HepG2 (cell line): ENCODE data around the gene MRPL9. TPM values are rescaled to one million over a fixed set of nuclear protein-coding genes. Genes with fewer than 3 reads are reported as not detected.

ENCODE experiments used
- ATAC-seq: fragments of 200-7000 bp; cut with Tn5 transposase; 3 replicates; pipeline ENCODE4 v1.9.1; 2020; ENCODE audit warnings: mild to moderate bottlenecking, moderate library complexity
- BruUV-seq: library from RNA; stranded (reverse); fragments of 400-500 nt; replicated peaks from 2 replicates; lab custom pipeline; 2021; lab: Mats Ljungman, UMichigan
- CTCF ChIA-PET: fragments of 300-600 bp; formaldehyde crosslinking; extraction: SDS; loops from one replicate; lab custom pipeline; 2021; ENCODE audit warnings: low total read pairs, inconsistent platforms, low intra/inter-chr PET ratio; lab: Yijun Ruan, JAX
- POLR2A ChIA-PET: fragments of 350-600 bp; sonication (Branson Sonifier 250); formaldehyde crosslinking; loops from one replicate; lab custom pipeline; 2020; ENCODE audit warnings: antibody characterized with exemption, inconsistent platforms; lab: Yijun Ruan, JAX
- DNase-seq: peaks from one replicate; pipeline ENCODE4 v3.0.0-alpha.2; 2015; ENCODE audit warnings: low spot score
- FAIRE-seq: peaks from 3 replicates; lab custom pipeline; 2011; peaks lifted over from hg19 to GRCh38; lab: Jason Lieb, UNC
- H2AFZ ChIP-seq: one replicate; pipeline ENCODE4 v1.6.1; 2011; ENCODE audit warnings: low read length, inconsistent platforms
- H3K27ac ChIP-seq: fragments of 300-600 bp; 3 replicates; pipeline ENCODE4 v1.8.0; 2011; ENCODE audit warnings: mixed run types, mild to moderate bottlenecking, mixed read lengths, low read length, inconsistent platforms; ENCODE audit not compliant: insufficient read depth; ENCODE audit errors: extremely low read length
- H3K27me3 ChIP-seq, 2 experiments: fragments of 200-600 bp in 1 of 2; 2 replicates in 1 of 2; 3 replicates in 1 of 2; pipeline versions ENCODE4 v1.6.0 to v1.8.0; 2011; ENCODE audit warnings: low read length in 2 of 2, mild to moderate bottlenecking in 2 of 2, moderate library complexity in 2 of 2, inconsistent platforms in 1 of 2; ENCODE audit not compliant: insufficient read depth in 2 of 2, control insufficient read depth in 1 of 2
- H3K36me3 ChIP-seq, 2 experiments: fragments of 200-600 bp in 1 of 2; replicated peaks in 1 of 2; 2 replicates in 1 of 2; 3 replicates in 1 of 2; pipeline versions ENCODE4 v1.5.1 to v1.8.0; 2011; ENCODE audit warnings: low read length in 2 of 2, inconsistent platforms in 1 of 2; ENCODE audit not compliant: insufficient read depth in 2 of 2, control insufficient read depth in 1 of 2
- H3K4me1 ChIP-seq: 2 replicates; pipeline ENCODE4 v1.5.1; 2012; ENCODE audit warnings: low read length, inconsistent platforms; ENCODE audit not compliant: insufficient read depth
- H3K4me2 ChIP-seq: 2 replicates; pipeline ENCODE4 v1.6.0; 2011; ENCODE audit warnings: low read depth, low read length, inconsistent platforms
- H3K4me3 ChIP-seq, 3 experiments: fragments of 200-600 bp in 1 of 3; sonication (generic), shearing (Covaris generic) in 1 of 3; replicated peaks in 1 of 3; 2 replicates each; pipeline ENCODE4 v1.5.1; 2011 to 2016; ENCODE audit warnings: low read length in 3 of 3, inconsistent platforms in 2 of 3, low read depth in 2 of 3, mild to moderate bottlenecking in 2 of 3, control low read depth in 1 of 3, mixed read lengths in 1 of 3; ENCODE audit not compliant: insufficient read depth in 1 of 3
- H3K79me2 ChIP-seq: one replicate; pipeline ENCODE4 v1.6.1; 2011; ENCODE audit warnings: low read length, inconsistent platforms; ENCODE audit not compliant: insufficient read depth
- H3K9ac ChIP-seq: 2 replicates; pipeline ENCODE4 v1.6.0; 2011; ENCODE audit warnings: mild to moderate bottlenecking, low read depth, low read length, inconsistent platforms; ENCODE audit not compliant: insufficient read depth
- H3K9me3 ChIP-seq: 2 replicates; pipeline ENCODE4 v1.5.1; 2012; ENCODE audit warnings: mild to moderate bottlenecking, low read length
- H4K20me1 ChIP-seq: 2 replicates; pipeline ENCODE4 v1.6.0; 2011; ENCODE audit warnings: inconsistent platforms, mild to moderate bottlenecking, low read length, moderate library complexity; ENCODE audit not compliant: insufficient read depth
- ARID2 ChIP-seq: sonication (generic); formaldehyde crosslinking; IDR thresholded peaks from 2 replicates; pipeline ENCODE4 v1.8.1; 2022; ENCODE audit warnings: mild to moderate bottlenecking, missing genetic modification reagents, borderline replicate concordance
- CHD4 ChIP-seq: fragments of 200-600 bp; sonication (generic); IDR thresholded peaks from 2 replicates; pipeline ENCODE4 v1.7.0; 2017; ENCODE audit warnings: mild to moderate bottlenecking, low read length, borderline replicate concordance
- GZF1 ChIP-seq: sonication (generic); formaldehyde crosslinking; IDR thresholded peaks from 2 replicates; pipeline ENCODE4 v1.5.1; 2020; ENCODE audit warnings: mild to moderate bottlenecking, missing genetic modification reagents
- KDM5A ChIP-seq: fragments of 200-600 bp; sonication (generic); IDR thresholded peaks from 2 replicates; pipeline ENCODE4 v1.7.0; 2018; ENCODE audit warnings: antibody characterized with exemption, mild to moderate bottlenecking, low read length, borderline replicate concordance
- MATR3 ChIP-seq: sonication (generic); formaldehyde crosslinking; IDR thresholded peaks from 2 replicates; pipeline ENCODE4 v1.4.0; 2020; ENCODE audit warnings: missing genetic modification reagents
- MBD4 ChIP-seq: IDR thresholded peaks from 2 replicates; pipeline ENCODE4 v1.6.1; 2012; ENCODE audit warnings: low read length, inconsistent platforms, borderline replicate concordance
- MIER3 ChIP-seq: IDR thresholded peaks from 2 replicates; pipeline ENCODE4 v1.6.1; 2016; ENCODE audit warnings: missing compliant biosample characterization, borderline replicate concordance
- MZF1 ChIP-seq: sonication (generic); formaldehyde crosslinking; IDR thresholded peaks from 2 replicates; pipeline ENCODE4 v1.8.1; 2023; ENCODE audit warnings: mild to moderate bottlenecking, missing genetic modification reagents, borderline replicate concordance
- TERF1 ChIP-seq: sonication (generic); formaldehyde crosslinking; IDR thresholded peaks from 2 replicates; pipeline ENCODE4 v1.8.0; 2022; ENCODE audit warnings: mild to moderate bottlenecking, missing genetic modification reagents, moderate library complexity
- UBTF ChIP-seq: sonication (generic); formaldehyde crosslinking; IDR thresholded peaks from 2 replicates; pipeline ENCODE4 v1.4.0; 2020; ENCODE audit warnings: mild to moderate bottlenecking, missing genetic modification reagents
- USF2 ChIP-seq, 2 experiments: sonication (generic) in 1 of 2; formaldehyde crosslinking in 1 of 2; IDR thresholded peaks; 2 replicates each; pipeline versions ENCODE4 v1.5.1 to v1.6.1; 2011 to 2020; ENCODE audit warnings: borderline replicate concordance in 1 of 2, low read depth in 1 of 2, low read length in 1 of 2, mild to moderate bottlenecking in 1 of 2, missing genetic modification reagents in 1 of 2, moderate library complexity in 1 of 2
- ZFP36 ChIP-seq: fragments of 150-350 bp; IDR thresholded peaks from 2 replicates; pipeline ENCODE4 v1.6.1; 2018; ENCODE audit warnings: borderline replicate concordance, low read length, low read depth; ENCODE audit not compliant: partially characterized antibody
- ZNF614 ChIP-seq: IDR thresholded peaks from 2 replicates; pipeline ENCODE4 v1.6.1; 2018; ENCODE audit warnings: missing biosample characterization, missing genetic modification reagents, inconsistent platforms, borderline replicate concordance
- ZNF75D ChIP-seq: sonication (generic); formaldehyde crosslinking; IDR thresholded peaks from 2 replicates; pipeline ENCODE4 v1.8.1; 2023; ENCODE audit warnings: missing genetic modification reagents, mild to moderate bottlenecking, borderline replicate concordance
- ZNF800 ChIP-seq: sonication (generic); formaldehyde crosslinking; IDR thresholded peaks from 2 replicates; pipeline ENCODE4 v1.4.0; 2020; ENCODE audit warnings: missing genetic modification reagents
- WGBS: methylation state at CpG from one replicate; pipeline ENCODE4 v1.1.6; 2017; ENCODE audit warnings: low lambda C conversion rate; 5-methylcytosine and 5-hydroxymethylcytosine counted together
- in situ Hi-C: cut with HindIII; loops from 2 replicates; pipeline ENCODE4 v1.10.0; 2017; ENCODE audit warnings: low pct_unique_long_range_greater_than_20kb; ENCODE audit not compliant: extremely low pct_ligation_motif_present
- intact Hi-C: fragments of 100-400 bp; cut with micrococcal nuclease; formaldehyde crosslinking; loops from one replicate; pipeline ENCODE4 v1.10.0; 2022; ENCODE audit not compliant: unreplicated experiment
- polyA plus RNA-seq, 8 experiments: library from polyadenylated mRNA; depleted of rRNA in 3 of 8; stranded (reverse) in 7 of 8; unstranded in 1 of 8; fragments of >200 nt; fragmentation: Illumina TruSeq in 4 of 8; extraction: Trizol in 4 of 8; gene quantifications; 2 replicates each; pipeline versions ENCODE4 v1.2.1 to v1.2.3, GENCODE V29; 2011 to 2016; ENCODE audit warnings: low read depth in 4 of 8, missing spikeins in 1 of 8, mixed read lengths in 1 of 8; ENCODE audit not compliant: insufficient read depth in 1 of 8
- total RNA-seq, 5 experiments: library from RNA; depleted of rRNA; stranded (reverse); fragments of >200 nt; fragmentation: Illumina TruSeq; extraction: Trizol; gene quantifications; 2 replicates each; pipeline ENCODE4 v1.2.3, GENCODE V29; 2016; ENCODE audit warnings: low read depth in 1 of 5

Gene MRPL9
- total and polyA plus RNA-seq, 2 of the 13 experiments (the other 11 are each of a cell fraction or from before 2014, with no cell fraction given): 72.1 to 107 TPM

- TF ChIP-seq ZNF800 (CRISPR knock-in tag): no peak
- no peak for TF ChIP-seq MIER3 (CRISPR knock-in tag)
- TF ChIP-seq ARID2 (CRISPR knock-in tag): no peak
- no peak for TF ChIP-seq GZF1 (CRISPR knock-in tag)
- TF ChIP-seq UBTF (CRISPR knock-in tag): no peak
- no peak for TF ChIP-seq CHD4
Measured at GRCh38 chr1:151801846-151802245, 38.5 kb upstream of the MRPL9 start (continued).

- Histone ChIP-seq H2AFZ (no peak overlapping the region), H3K9ac (no peak overlapping the region), H3K79me2 (no peaks in the 10 kb centered on the region), H3K4me1 (no peaks in the 10 kb centered on the region), H3K27ac (no peak overlapping the region), H3K36me3 (no peaks in the 10 kb centered on the region), H3K4me2 (no peak overlapping the region; the same call in 1 of the 2 replicates), H3K9me3 (no peaks in the 10 kb centered on the region), H3K27me3 (peaks cover 0 to 3% of the 10 kb centered on the region in 2 experiments; a peak in 3 of 5 replicates), H4K20me1 (no peaks in the 10 kb centered on the region), H3K4me3 (no peak overlapping the region)
- in situ Hi-C loops (no loop called here), intact Hi-C loops (no loop called here)
- ChIA-PET POLR2A (interaction anchor here (1.1 to 1.6 kb wide), 2 partner anchors 11 to 38 kb away, joined by 3 to 5 read pairs; partner anchors contain the start of genes C2CD4D and TDRKH), CTCF (no interaction called here)
- DNase-seq (no peak), ATAC-seq (no peak), FAIRE-seq (no peak)
- TF ChIP-seq USF2 (IDR thresholded peaks at IDR 0.05; ENCODE audit: low read depth, low read length) (no peak), USF2 (CRISPR knock-in tag; IDR thresholded peaks at IDR 0.05; ENCODE audit: borderline replicate concordance) (no peak), MATR3 (CRISPR knock-in tag) (no peak), MZF1 (CRISPR knock-in tag) (no peak), TERF1 (no peak), ZNF614 (no peak), ZNF75D (CRISPR knock-in tag) (no peak), MBD4 (no peak), KDM5A (no peak), ZFP36 (no peak)
- BruUV-seq: no TSS peak
- 75% methylated on average over 9 of the region's 12 CpGs for WGBS
Measured at GRCh38 chr1:151801310-151801820, 38.1 kb upstream of the MRPL9 start.
